CD4-positive, CD25-positive, alpha-beta regulatory T cell (primary cell): ENCODE results near the gene KAT2B. TPM values are rescaled to one million over a fixed set of nuclear protein-coding genes. Genes with fewer than 3 reads are reported as not detected.
A peak's percentile ranks its signal among the peaks of the same experiment; 100 is the strongest.

Source experiments
- ATAC-seq, 2 donors: fragments of 150-1000 bp; cut with Tn5 transposase; one replicate each; pipeline ENCODE4 v1.10.0; 2021; ENCODE audit warnings: low read depth in 2 of 2, moderate number of reproducible peaks in 2 of 2, moderate library complexity in 1 of 2
- DNase-seq, 3 donors: peaks; one replicate each; pipeline versions ENCODE4 v3.0.0 to v3.0.0-alpha.2; 2012 to 2022; ENCODE audit warnings: mixed read lengths in 1 of 3
- H3K27ac ChIP-seq: one replicate; pipeline ENCODE4 v1.7.0; 2013; ENCODE audit warnings: mild to moderate bottlenecking, low read length; ENCODE audit not compliant: insufficient read depth, poor library complexity, severe bottlenecking
- H3K27me3 ChIP-seq: one replicate; pipeline ENCODE4 v1.7.0; 2013; ENCODE audit warnings: low read length; ENCODE audit not compliant: control insufficient read depth, insufficient read depth
- H3K36me3 ChIP-seq: one replicate; pipeline ENCODE4 v1.7.0; 2013; ENCODE audit warnings: mild to moderate bottlenecking, low read length, moderate library complexity; ENCODE audit not compliant: control insufficient read depth, insufficient read depth
- H3K4me1 ChIP-seq: 2 replicates; pipeline ENCODE4 v1.7.0; 2013; ENCODE audit warnings: mild to moderate bottlenecking, low read length; ENCODE audit not compliant: insufficient read depth, control insufficient read depth, poor library complexity, severe bottlenecking
- H3K4me3 ChIP-seq: one replicate; pipeline ENCODE4 v1.7.0; 2013; ENCODE audit warnings: low read depth, mild to moderate bottlenecking, low read length, moderate library complexity
- H3K9me3 ChIP-seq, 2 experiments: 1 replicate in 1 of 2; 2 replicates in 1 of 2; pipeline ENCODE4 v1.7.0; 2013; ENCODE audit warnings: low read length in 2 of 2, mild to moderate bottlenecking in 1 of 2, moderate library complexity in 1 of 2; ENCODE audit not compliant: control insufficient read depth in 2 of 2
- H3K27ac Mint-ChIP-seq, 3 donors: one replicate each; pipeline ENCODE4 v1.8.0; 2020 to 2022; ENCODE audit warnings: mild to moderate bottlenecking in 3 of 3, mixed read lengths in 3 of 3, moderate library complexity in 2 of 3
- H3K27me3 Mint-ChIP-seq: one replicate; pipeline ENCODE4 v1.8.0; 2022; ENCODE audit warnings: mild to moderate bottlenecking, mixed read lengths
- H3K36me3 Mint-ChIP-seq: one replicate; pipeline ENCODE4 v1.8.0; 2020; ENCODE audit warnings: mixed read lengths
- H3K4me1 Mint-ChIP-seq, 4 donors: one replicate each; pipeline ENCODE4 v1.8.0; 2020 to 2022; ENCODE audit warnings: mixed read lengths in 4 of 4, mild to moderate bottlenecking in 1 of 4
- H3K4me3 Mint-ChIP-seq, 4 donors: one replicate each; pipeline ENCODE4 v1.8.0; 2020 to 2022; ENCODE audit warnings: mild to moderate bottlenecking in 4 of 4, mixed read lengths in 4 of 4, moderate library complexity in 3 of 4
- H3K9me3 Mint-ChIP-seq, 7 donors: one replicate each; pipeline ENCODE4 v1.8.0; 2020 to 2022; ENCODE audit warnings: mixed read lengths in 7 of 7, mild to moderate bottlenecking in 3 of 7, moderate library complexity in 2 of 7
- polyA plus RNA-seq, 4 donors: library from polyadenylated mRNA; unstranded; fragments of 300-500 nt; fragmentation: Illumina TruSeq; gene quantifications; one replicate each; pipeline ENCODE4 v1.2.3, GENCODE V29; 2021
- total RNA-seq: library from RNA; stranded (reverse); gene quantifications from one replicate; pipeline ENCODE4 v1.2.3, GENCODE V29; 2022

Gene KAT2B
- total and polyA plus RNA-seq, 5 donors from 2014 or later = 5.7 to 185 (median 8.7) TPM

GRCh38 chr3:20123131-20123652 is 82.9 kb downstream of the KAT2B start:
- Mint-ChIP-seq H3K4me3 (no peak overlapping the region), H3K27ac (peak overlapping the region in 1 of 3 donors; percentile 63), H3K27me3 (no peaks in the 10 kb centered on the region), H3K36me3 (peaks cover 70% of the 10 kb centered on the region), H3K4me1 (peaks cover 0 to 17% (median 8%) of the 10 kb centered on the region in 4 donors), H3K9me3 (no peaks in the 10 kb centered on the region)
- ATAC-seq (no peak), DNase-seq (no peak)
- H3K36me3 ChIP-seq = peaks cover 81% of the 10 kb centered on the region
- no peaks in the 10 kb centered on the region for H3K4me1 ChIP-seq
- no peaks in the 10 kb centered on the region for H3K27me3 ChIP-seq
- no peak overlapping the region for H3K4me3 ChIP-seq
- H3K27ac ChIP-seq = no peak overlapping the region
- no peaks in the 10 kb centered on the region for H3K9me3 ChIP-seq

GRCh38 chr3:20125289-20125688 is 85.0 kb downstream of the KAT2B start:
- no peaks in the 10 kb centered on the region for H3K27me3 ChIP-seq
- H3K36me3 ChIP-seq = peaks cover 79% of the 10 kb centered on the region
- H3K27ac Mint-ChIP-seq = no peak overlapping the region
- no peak overlapping the region for H3K27ac ChIP-seq
- H3K9me3 Mint-ChIP-seq = no peaks in the 10 kb centered on the region
- DNase-seq = no peak
- H3K4me3 Mint-ChIP-seq = no peak overlapping the region
- H3K4me1 ChIP-seq = no peaks in the 10 kb centered on the region
- ATAC-seq = no peak
- no peaks in the 10 kb centered on the region for H3K9me3 ChIP-seq
- H3K4me1 Mint-ChIP-seq = peaks cover 0 to 17% (median 7%) of the 10 kb centered on the region in 4 donors
- H3K27me3 Mint-ChIP-seq = no peaks in the 10 kb centered on the region
- H3K36me3 Mint-ChIP-seq = peaks cover 73% of the 10 kb centered on the region
- H3K4me3 ChIP-seq = no peak overlapping the region

GRCh38 chr3:20125897-20126296 is 85.7 kb downstream of the KAT2B start:
- peaks cover 78% of the 10 kb centered on the region for H3K36me3 ChIP-seq
- no peaks in the 10 kb centered on the region for H3K27me3 ChIP-seq
- Mint-ChIP-seq H3K4me1 (peaks cover 0 to 20% (median 7%) of the 10 kb centered on the region in 4 donors), H3K36me3 (peaks cover 72% of the 10 kb centered on the region), H3K27me3 (no peaks in the 10 kb centered on the region), H3K9me3 (no peaks in the 10 kb centered on the region), H3K4me3 (no peak overlapping the region), H3K27ac (peak overlapping the region in 1 of 3 donors; percentile 2)
- ATAC-seq (peak; percentile 58 to 59), DNase-seq (no peak)
- no peaks in the 10 kb centered on the region for H3K9me3 ChIP-seq
- no peak overlapping the region for H3K4me3 ChIP-seq
- H3K27ac ChIP-seq = no peak overlapping the region
- H3K4me1 ChIP-seq = no peaks in the 10 kb centered on the region

- Histone ChIP-seq H3K9me3 (no peaks in the 10 kb centered on the region), H3K4me1 (no peaks in the 10 kb centered on the region), H3K36me3 (peaks cover 58% of the 10 kb centered on the region), H3K27me3 (no peaks in the 10 kb centered on the region), H3K4me3 (no peak overlapping the region), H3K27ac (no peak overlapping the region)
- peaks cover 0 to 16% (median 7%) of the 10 kb centered on the region in 4 donors for H3K4me1 Mint-ChIP-seq
- DNase-seq (no peak), ATAC-seq (no peak)
- no peak overlapping the region for H3K4me3 Mint-ChIP-seq
- H3K27me3 Mint-ChIP-seq = no peaks in the 10 kb centered on the region
- H3K9me3 Mint-ChIP-seq = no peaks in the 10 kb centered on the region
- H3K27ac Mint-ChIP-seq = peak overlapping the region in 2 of 3 donors; percentile 61 to 78
- H3K36me3 Mint-ChIP-seq = peaks cover 56% of the 10 kb centered on the region
Observed at GRCh38 chr3:20128358-20128757, 88.1 kb downstream of the KAT2B start.

GRCh38 chr3:20130106-20130505 is 89.9 kb downstream of the KAT2B start:
- H3K36me3 ChIP-seq = peaks cover 48% of the 10 kb centered on the region

GRCh38 chr3:20136231-20136630 is 96.0 kb downstream of the KAT2B start:
- H3K9me3 ChIP-seq = no peaks in the 10 kb centered on the region
- no peak overlapping the region for H3K4me3 Mint-ChIP-seq
- ATAC-seq (no peak), DNase-seq (no peak)
- peaks cover 0 to 8% (median 3%) of the 10 kb centered on the region in 4 donors for H3K4me1 Mint-ChIP-seq
- peaks cover 44% of the 10 kb centered on the region for H3K36me3 Mint-ChIP-seq
- no peaks in the 10 kb centered on the region for H3K9me3 Mint-ChIP-seq
- no peaks in the 10 kb centered on the region for H3K27me3 Mint-ChIP-seq
- H3K4me3 ChIP-seq = no peak overlapping the region
- no peaks in the 10 kb centered on the region for H3K4me1 ChIP-seq
- H3K36me3 ChIP-seq = peaks cover 42% of the 10 kb centered on the region
- no peaks in the 10 kb centered on the region for H3K27me3 ChIP-seq
- no peak overlapping the region for H3K27ac ChIP-seq
- peak overlapping the region in 1 of 3 donors; percentile 23 for H3K27ac Mint-ChIP-seq

More at GRCh38 chr3:20130106-20130505, 89.9 kb downstream of the KAT2B start:
- Mint-ChIP-seq H3K36me3 (peaks cover 57% of the 10 kb centered on the region), H3K27ac (peak overlapping the region in 1 of 3 donors; percentile 47), H3K4me1 (peaks cover 0 to 19% (median 7%) of the 10 kb centered on the region in 4 donors), H3K9me3 (no peaks in the 10 kb centered on the region), H3K4me3 (no peak overlapping the region), H3K27me3 (no peaks in the 10 kb centered on the region)
- H3K27me3 ChIP-seq = no peaks in the 10 kb centered on the region
- no peaks in the 10 kb centered on the region for H3K9me3 ChIP-seq
- ATAC-seq = no peak
- no peak overlapping the region for H3K4me3 ChIP-seq
- no peak for DNase-seq
- H3K4me1 ChIP-seq = no peaks in the 10 kb centered on the region
- no peak overlapping the region for H3K27ac ChIP-seq

GRCh38 chr3:20137647-20138046 is 97.4 kb downstream of the KAT2B start:
- peaks cover 57% of the 10 kb centered on the region for H3K36me3 Mint-ChIP-seq
- peaks cover 0 to 2% (median 0%) of the 10 kb centered on the region in 7 donors for H3K9me3 Mint-ChIP-seq

GRCh38 chr3:20140881-20141280 is 100.6 kb downstream of the KAT2B start:
- Histone ChIP-seq H3K4me3 (no peak overlapping the region), H3K4me1 (no peaks in the 10 kb centered on the region), H3K9me3 (no peaks in the 10 kb centered on the region), H3K27ac (no peak overlapping the region), H3K27me3 (no peaks in the 10 kb centered on the region), H3K36me3 (peaks cover 61% of the 10 kb centered on the region)
- H3K27me3 Mint-ChIP-seq = no peaks in the 10 kb centered on the region
- H3K36me3 Mint-ChIP-seq = peaks cover 56% of the 10 kb centered on the region
- peaks cover 0 to 2% (median 0%) of the 10 kb centered on the region in 7 donors for H3K9me3 Mint-ChIP-seq
- H3K4me3 Mint-ChIP-seq = no peak overlapping the region
- H3K27ac Mint-ChIP-seq = peak overlapping the region in 1 of 3 donors; percentile 12
- ATAC-seq (no peak), DNase-seq (no peak)
- H3K4me1 Mint-ChIP-seq = peaks cover 0 to 7% (median 2%) of the 10 kb centered on the region in 4 donors

More at GRCh38 chr3:20137647-20138046, 97.4 kb downstream of the KAT2B start:
- peaks cover 0 to 8% (median 3%) of the 10 kb centered on the region in 4 donors for H3K4me1 Mint-ChIP-seq
- Histone ChIP-seq H3K27me3 (no peaks in the 10 kb centered on the region), H3K4me1 (no peaks in the 10 kb centered on the region), H3K9me3 (no peaks in the 10 kb centered on the region), H3K36me3 (peaks cover 54% of the 10 kb centered on the region), H3K4me3 (no peak overlapping the region), H3K27ac (no peak overlapping the region)
- H3K27me3 Mint-ChIP-seq = no peaks in the 10 kb centered on the region
- H3K27ac Mint-ChIP-seq = no peak overlapping the region
- DNase-seq = no peak
- peak overlapping the region in 1 of 4 donors; percentile 43 for H3K4me3 Mint-ChIP-seq
- ATAC-seq = no peak
